Stimulated activated memory B cell treated with anti-CD40 and anti-IgM and Interleukin-4, amounts not matched to agents 10 μg/mL and 1 μg/mL and 100 μg/mL, for 72 hours (primary cell): ENCODE data around the gene ZNF337.
A peak's percentile ranks its signal among the peaks of the same experiment; 100 is the strongest.
"Not testable (repeated sequence)": the region's sequence is repeated elsewhere in the genome, so short reads cannot be mapped to it uniquely, and the experiment has no call there.

Experiments used
- ATAC-seq: fragments of 150-1000 bp; cut with Tn5 transposase; 2 replicates; pipeline ENCODE4 v1.10.0; 2021
- H3K27ac Mint-ChIP-seq: one replicate; pipeline ENCODE4 v1.8.0; 2022; ENCODE audit warnings: mild to moderate bottlenecking, mixed read lengths
- H3K27me3 Mint-ChIP-seq: one replicate; pipeline ENCODE4 v1.8.0; 2022; ENCODE audit warnings: mixed read lengths
- H3K36me3 Mint-ChIP-seq: one replicate; pipeline ENCODE4 v1.8.0; 2022; ENCODE audit warnings: mixed read lengths
- H3K4me1 Mint-ChIP-seq: one replicate; pipeline ENCODE4 v1.8.0; 2022; ENCODE audit warnings: mixed read lengths
- H3K4me3 Mint-ChIP-seq: one replicate; pipeline ENCODE4 v1.8.0; 2022; ENCODE audit warnings: mild to moderate bottlenecking, moderate library complexity, mixed read lengths
- H3K9me3 Mint-ChIP-seq: one replicate; pipeline ENCODE4 v1.8.0; 2022; ENCODE audit warnings: mixed read lengths

ZNF337 gene

DNA sequence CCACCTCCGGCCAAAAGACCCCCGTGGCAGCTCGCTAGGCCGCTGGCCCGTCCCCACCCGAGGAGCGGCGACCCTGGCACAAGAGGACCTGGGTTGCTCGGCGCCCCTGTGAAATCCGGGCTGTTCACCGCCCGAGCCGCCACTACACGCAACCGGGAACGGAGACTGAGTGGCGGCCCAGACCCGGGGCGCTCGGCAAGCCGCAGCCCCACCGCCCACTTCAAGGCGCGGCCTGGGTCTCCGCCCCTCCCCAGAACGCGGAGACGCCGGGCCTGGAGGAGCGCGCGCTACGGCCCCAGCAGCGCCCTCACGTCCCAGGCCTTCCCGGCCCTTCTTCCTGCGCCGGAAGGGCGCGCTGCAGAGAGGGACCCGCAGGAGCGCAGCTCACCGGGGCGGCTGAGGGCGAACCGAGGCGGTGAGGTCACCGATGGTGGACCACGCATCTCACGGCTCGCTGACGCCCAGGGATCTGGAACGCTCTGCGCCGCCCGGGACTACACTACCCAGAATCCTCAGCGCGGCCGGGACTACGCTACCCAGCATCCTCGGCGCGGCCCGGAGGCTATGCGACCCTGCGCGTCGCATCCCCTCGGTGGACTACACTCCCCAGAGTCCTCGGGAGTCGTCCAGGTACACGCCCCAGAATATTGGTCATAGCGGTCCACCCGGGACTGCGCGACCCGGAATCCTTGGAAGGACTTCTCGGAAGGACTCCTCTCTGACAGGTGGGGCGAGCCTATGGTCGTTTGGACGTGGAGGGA, at the start of gene ZNF337:
ZNF337 (minus strand) TSS at position 483 of the 761 bp plus-strand sequence. CDS start 10,436 bp downstream, outside the sequence.
- Mint-ChIP-seq H3K27me3 (no peaks in the 10 kb centered on the region), H3K27ac (peak within 1 kb of the TSS; percentile 97), H3K4me1 (peaks cover 42% of the 10 kb centered on the region), H3K36me3 (peaks cover 23% of the 10 kb centered on the region), H3K9me3 (peaks cover 9% of the 10 kb centered on the region), H3K4me3 (peak within 1 kb of the TSS; percentile 90)
- ATAC-seq: peak; percentile 99

GRCh38 chr20:25745738-25746137, 49.1 kb upstream of the ZNF337 start:
- Mint-ChIP-seq H3K4me3 (no peak overlapping the region), H3K27me3 (no peaks in the 10 kb centered on the region), H3K9me3 (no peaks in the 10 kb centered on the region), H3K27ac (no peak overlapping the region), H3K36me3 (no peaks in the 10 kb centered on the region), H3K4me1 (peaks cover 6% of the 10 kb centered on the region)
- no peak for ATAC-seq

DNA sequence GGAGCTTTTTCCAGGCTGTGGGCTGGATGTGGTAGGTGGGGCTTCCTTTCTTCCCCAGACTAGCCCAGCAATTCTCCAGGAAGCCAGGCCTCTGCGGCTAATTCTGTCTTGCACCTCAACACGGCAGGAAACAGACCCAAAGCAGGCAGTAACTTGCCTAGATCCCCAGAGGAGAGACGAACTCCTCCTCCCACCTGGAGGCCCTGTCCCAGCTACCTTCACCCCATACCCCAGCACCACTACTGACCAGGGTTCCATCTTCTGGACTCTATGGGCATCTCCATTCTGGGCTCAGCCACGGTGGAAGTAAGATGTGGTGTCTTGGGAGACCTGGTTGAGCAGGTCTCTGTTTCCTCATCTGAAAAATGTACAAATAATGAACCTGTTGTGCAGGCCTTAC, 48.4 kb upstream of the ZNF337 start:
- no peak overlapping the region for H3K4me3 Mint-ChIP-seq
- H3K27ac Mint-ChIP-seq: no peak overlapping the region
- no peaks in the 10 kb centered on the region for H3K9me3 Mint-ChIP-seq
- H3K4me1 Mint-ChIP-seq: no peaks in the 10 kb centered on the region
- no peak for ATAC-seq
- H3K27me3 Mint-ChIP-seq: no peaks in the 10 kb centered on the region
- no peaks in the 10 kb centered on the region for H3K36me3 Mint-ChIP-seq

DNA sequence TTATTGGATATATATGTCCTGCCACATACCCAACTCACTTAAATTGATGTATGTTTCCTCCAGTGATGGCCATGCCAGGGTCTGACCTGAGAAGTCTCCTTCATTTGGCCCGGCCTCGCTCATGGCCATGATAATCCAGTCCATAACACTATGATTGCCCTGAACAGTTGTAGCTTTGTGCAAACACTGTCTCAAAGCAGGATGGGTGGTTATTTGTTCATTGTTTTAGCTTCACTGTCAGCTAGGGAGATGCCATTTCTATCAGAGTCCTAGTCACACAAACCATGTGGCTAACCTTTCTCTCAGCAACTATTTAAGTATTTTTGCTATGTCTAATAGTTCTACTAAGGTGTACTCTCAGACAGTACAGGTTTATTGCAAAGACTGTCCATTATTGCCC, 47.6 kb upstream of the ZNF337 start:
- H3K27me3 Mint-ChIP-seq: no peaks in the 10 kb centered on the region
- no peaks in the 10 kb centered on the region for H3K36me3 Mint-ChIP-seq
- ATAC-seq: no peak
- no peak overlapping the region for H3K4me3 Mint-ChIP-seq
- H3K4me1 Mint-ChIP-seq: no peaks in the 10 kb centered on the region
- H3K27ac Mint-ChIP-seq: no peak overlapping the region
- no peaks in the 10 kb centered on the region for H3K9me3 Mint-ChIP-seq

- H3K27me3 Mint-ChIP-seq: no peaks in the 10 kb centered on the region
Measured at GRCh38 chr20:25741088-25741487, 44.4 kb upstream of the ZNF337 start.

DNA sequence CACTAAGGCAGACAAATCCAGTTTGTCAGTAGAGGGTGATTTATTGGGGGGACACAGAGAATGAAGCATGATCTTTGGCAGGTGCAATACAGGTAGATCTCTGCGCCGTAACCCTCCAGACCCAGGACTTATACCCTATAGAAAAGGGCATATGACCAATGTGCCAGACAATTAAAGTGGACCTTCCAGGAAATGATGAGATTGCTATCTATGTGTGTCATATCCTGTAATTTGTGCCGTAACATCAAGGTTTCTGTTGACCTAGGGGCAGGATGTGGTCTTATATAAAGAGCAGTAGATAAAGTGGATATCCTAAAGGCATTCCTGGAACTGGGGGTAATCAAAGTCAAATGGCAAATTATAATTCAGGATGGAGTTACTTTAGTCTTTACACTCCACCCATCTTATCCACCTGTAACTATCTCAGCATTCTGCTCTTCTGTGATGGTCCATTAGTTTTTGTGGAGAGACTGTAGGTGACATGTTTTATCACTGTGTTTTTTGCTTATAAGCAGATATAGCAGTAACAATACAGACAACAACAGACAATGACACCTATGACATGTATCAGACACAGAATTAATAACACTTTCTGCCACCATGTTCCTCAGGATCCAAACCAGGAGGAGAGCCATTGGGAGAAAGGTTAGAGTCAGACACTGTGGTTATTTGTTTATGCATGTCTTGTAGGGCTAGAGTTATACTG, 43.1 kb upstream of the ZNF337 start:
- Mint-ChIP-seq H3K9me3 (no peaks in the 10 kb centered on the region), H3K36me3 (peaks cover 1% of the 10 kb centered on the region), H3K4me1 (no peaks in the 10 kb centered on the region), H3K27me3 (no peaks in the 10 kb centered on the region), H3K27ac (no peak overlapping the region), H3K4me3 (no peak overlapping the region)
- no peak for ATAC-seq

More at GRCh38 chr20:25741088-25741487, 44.4 kb upstream of the ZNF337 start:
- H3K9me3 Mint-ChIP-seq: no peaks in the 10 kb centered on the region
- no peak for ATAC-seq
- H3K27ac Mint-ChIP-seq: no peak overlapping the region
- no peaks in the 10 kb centered on the region for H3K4me1 Mint-ChIP-seq
- no peak overlapping the region for H3K4me3 Mint-ChIP-seq
- H3K36me3 Mint-ChIP-seq: no peaks in the 10 kb centered on the region

DNA sequence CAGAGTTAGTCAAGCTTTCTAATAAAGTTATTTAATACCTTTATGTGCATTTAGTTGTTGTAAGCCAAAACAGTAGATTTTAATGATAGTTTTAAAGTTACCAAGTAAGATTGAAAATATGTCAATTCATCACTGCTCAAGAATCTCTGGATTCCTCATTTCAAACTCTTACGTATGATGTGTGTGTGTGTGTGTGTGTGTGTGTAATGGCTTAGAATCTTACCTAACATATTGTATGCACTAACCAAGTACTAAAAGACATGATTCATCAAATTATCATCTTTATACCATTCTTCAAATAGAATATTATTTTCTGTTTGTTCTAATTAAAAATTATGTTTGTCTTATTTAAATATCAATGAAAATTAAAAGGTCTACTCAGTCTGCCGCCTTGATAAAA, 41.5 kb upstream of the ZNF337 start:
- Mint-ChIP-seq H3K36me3 (peaks cover 8% of the 10 kb centered on the region), H3K9me3 (no peaks in the 10 kb centered on the region), H3K4me3 (no peak overlapping the region), H3K27me3 (no peaks in the 10 kb centered on the region), H3K27ac (no peak overlapping the region), H3K4me1 (no peaks in the 10 kb centered on the region)
- ATAC-seq: no peak

- H3K27me3 Mint-ChIP-seq: no peaks in the 10 kb centered on the region
- no peaks in the 10 kb centered on the region for H3K9me3 Mint-ChIP-seq
- peaks cover 8% of the 10 kb centered on the region for H3K36me3 Mint-ChIP-seq
- no peak for ATAC-seq
- no peak overlapping the region for H3K4me3 Mint-ChIP-seq
- no peaks in the 10 kb centered on the region for H3K4me1 Mint-ChIP-seq
- H3K27ac Mint-ChIP-seq: no peak overlapping the region
Measured at GRCh38 chr20:25733903-25734302, 37.2 kb upstream of the ZNF337 start.

GRCh38 chr20:25730862-25731261, 34.2 kb upstream of the ZNF337 start:
- ATAC-seq: no peak
- H3K36me3 Mint-ChIP-seq: peaks cover 29% of the 10 kb centered on the region
- no peaks in the 10 kb centered on the region for H3K27me3 Mint-ChIP-seq
- no peak overlapping the region for H3K27ac Mint-ChIP-seq
- H3K4me3 Mint-ChIP-seq: no peak overlapping the region
- peaks cover 9% of the 10 kb centered on the region for H3K9me3 Mint-ChIP-seq
- no peaks in the 10 kb centered on the region for H3K4me1 Mint-ChIP-seq

DNA sequence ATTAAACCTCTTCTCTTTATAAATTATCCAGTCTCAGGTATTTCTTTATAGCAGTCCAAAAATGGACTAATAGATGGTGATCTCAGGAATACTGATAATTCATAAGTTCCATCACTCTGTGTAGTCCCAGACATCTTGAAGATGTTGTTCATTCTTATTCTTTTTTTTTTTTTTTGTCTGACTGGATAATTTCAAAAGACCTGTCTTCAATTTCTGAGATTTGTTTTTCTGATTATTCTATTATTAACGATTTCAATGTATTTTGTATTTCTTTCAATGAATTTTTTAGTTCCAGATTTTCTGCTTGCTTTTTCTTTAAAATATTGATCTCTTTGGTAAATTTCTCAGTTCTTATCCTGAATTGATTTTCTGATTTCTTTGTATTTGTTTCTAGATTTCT, 29.7 kb upstream of the ZNF337 start:
- peaks cover 63% of the 10 kb centered on the region for H3K36me3 Mint-ChIP-seq
- no peak overlapping the region for H3K27ac Mint-ChIP-seq
- no peak for ATAC-seq
- no peaks in the 10 kb centered on the region for H3K4me1 Mint-ChIP-seq
- no peak overlapping the region for H3K4me3 Mint-ChIP-seq
- peaks cover 25% of the 10 kb centered on the region for H3K9me3 Mint-ChIP-seq
- no peaks in the 10 kb centered on the region for H3K27me3 Mint-ChIP-seq

DNA sequence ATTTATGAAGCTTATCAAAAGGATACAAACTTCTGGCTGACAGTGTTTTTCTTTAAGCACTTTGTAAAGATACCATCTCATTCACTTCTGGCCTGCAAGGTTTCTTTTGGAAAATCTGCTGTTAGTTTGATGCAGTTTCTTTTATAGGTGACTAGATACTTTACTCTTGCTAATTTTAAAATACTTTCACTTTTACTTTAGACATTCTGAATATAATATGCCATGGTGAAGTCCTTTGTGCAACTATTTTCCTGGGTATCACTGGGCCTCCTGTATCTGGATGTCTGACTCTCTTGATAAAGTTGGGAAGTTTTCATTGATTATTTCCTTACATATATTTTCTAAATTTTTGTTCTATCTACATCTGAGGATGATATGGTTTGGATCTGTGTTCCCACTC, 29.0 kb upstream of the ZNF337 start:
- Mint-ChIP-seq H3K27me3 (no peaks in the 10 kb centered on the region), H3K36me3 (peaks cover 70% of the 10 kb centered on the region), H3K27ac (no peak overlapping the region), H3K4me1 (no peaks in the 10 kb centered on the region), H3K9me3 (peaks cover 25% of the 10 kb centered on the region), H3K4me3 (no peak overlapping the region)
- no peak for ATAC-seq

DNA sequence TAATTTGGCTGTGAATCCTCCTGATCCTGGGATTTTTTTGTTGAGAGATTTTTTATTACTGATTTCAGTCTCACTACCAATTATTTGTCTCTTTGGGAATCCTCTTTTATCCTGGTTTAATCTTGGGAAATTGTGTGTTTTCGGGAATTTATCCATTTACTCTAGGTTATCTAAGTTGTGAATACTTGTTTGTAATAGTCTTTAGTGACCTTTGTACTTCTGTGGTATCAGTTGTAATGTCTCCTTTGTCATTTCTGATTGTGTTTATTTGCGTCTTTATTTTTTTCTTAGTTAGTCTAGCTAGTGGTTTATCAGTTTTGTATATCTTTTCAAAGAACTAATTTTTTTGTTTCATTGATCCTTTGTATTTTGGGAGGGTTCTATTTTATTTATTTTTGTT, 27.3 kb upstream of the ZNF337 start:
- H3K27ac Mint-ChIP-seq: no peak overlapping the region
- no peak for ATAC-seq
- peaks cover 27% of the 10 kb centered on the region for H3K9me3 Mint-ChIP-seq
- no peak overlapping the region for H3K4me3 Mint-ChIP-seq
- H3K36me3 Mint-ChIP-seq: peaks cover 82% of the 10 kb centered on the region
- H3K4me1 Mint-ChIP-seq: peaks cover 10% of the 10 kb centered on the region
- no peaks in the 10 kb centered on the region for H3K27me3 Mint-ChIP-seq

DNA sequence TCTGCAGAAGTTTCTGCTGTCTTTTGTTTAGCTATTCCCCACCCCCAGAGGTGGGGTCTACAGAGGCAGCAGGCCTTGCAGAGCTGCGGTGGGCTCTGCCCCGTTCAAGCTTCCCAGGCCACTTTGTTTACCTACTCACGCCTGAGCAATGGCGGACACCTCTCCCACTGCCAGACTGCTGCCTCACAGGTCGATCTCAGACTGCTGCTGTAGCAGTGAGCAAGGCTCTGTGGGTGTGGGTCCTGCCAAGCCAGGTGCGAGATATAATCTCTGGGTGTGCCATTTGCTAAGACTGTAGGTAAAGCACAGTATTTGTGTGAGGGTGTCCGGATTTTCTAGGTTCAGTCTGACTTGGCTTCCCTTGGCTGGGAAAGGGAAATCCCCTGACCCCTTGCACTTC, 23.6 kb upstream of the ZNF337 start:
- Mint-ChIP-seq H3K27ac (no peak overlapping the region), H3K4me3 (no peak overlapping the region), H3K9me3 (peaks cover 29% of the 10 kb centered on the region), H3K27me3 (no peaks in the 10 kb centered on the region), H3K36me3 (peaks cover 82% of the 10 kb centered on the region), H3K4me1 (peaks cover 15% of the 10 kb centered on the region)
- ATAC-seq: no peak

- H3K27me3 Mint-ChIP-seq, ATAC-seq, H3K27ac Mint-ChIP-seq, H3K4me3 Mint-ChIP-seq: not testable (repeated sequence)
- Mint-ChIP-seq H3K9me3 (peaks cover 23% of the 10 kb centered on the region), H3K4me1 (peaks cover 15% of the 10 kb centered on the region), H3K36me3 (peaks cover 76% of the 10 kb centered on the region)
Measured at GRCh38 chr20:25718896-25719809, 22.5 kb upstream of the ZNF337 start.

DNA sequence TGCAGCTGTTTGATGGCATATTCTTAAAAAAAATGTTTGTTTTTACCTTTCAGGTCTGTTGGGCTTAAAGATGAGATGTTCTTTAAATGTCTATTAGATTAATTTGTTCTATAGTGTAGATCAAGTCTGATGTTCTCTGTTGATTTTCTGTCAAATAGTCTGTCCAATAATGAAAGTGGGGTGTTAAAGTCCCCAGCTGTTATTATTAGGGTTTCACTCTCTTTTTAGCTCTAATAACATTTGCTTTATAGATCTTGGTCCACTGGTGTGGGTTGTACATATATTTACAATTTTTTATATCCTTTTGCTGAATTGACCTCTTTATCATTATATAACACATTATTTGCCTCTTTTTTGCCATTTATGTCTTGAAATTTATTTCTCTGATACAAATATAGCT, 11.0 kb upstream of the ZNF337 start:
- Mint-ChIP-seq H3K36me3 (peaks cover 41% of the 10 kb centered on the region), H3K27ac (no peak overlapping the region), H3K9me3 (peaks cover 12% of the 10 kb centered on the region), H3K27me3 (no peaks in the 10 kb centered on the region), H3K4me3 (no peak overlapping the region), H3K4me1 (peaks cover 35% of the 10 kb centered on the region)
- ATAC-seq: no peak
